ENCODE data around the gene GNA14. TPM values are rescaled to one million over a fixed set of nuclear protein-coding genes. Genes with fewer than 3 reads are reported as not detected.

Gene GNA14
- total and polyA plus RNA-seq, 8 donors, result 4.3 to 12.8 (median 10.1) TPM

- Histone ChIP-seq H3K4me1 (peaks cover 0 to 10% of the 10 kb centered on the region in 2 donors), H3K36me3 (no peaks in the 10 kb centered on the region), H3K27me3 (no peaks in the 10 kb centered on the region), H3K9me3 (no peaks in the 10 kb centered on the region), H3K4me3 (no peak overlapping the region), H3K27ac (no peak overlapping the region)
- ATAC-seq (no peak), DNase-seq (no peak)
- TF ChIP-seq, protein P1, sequence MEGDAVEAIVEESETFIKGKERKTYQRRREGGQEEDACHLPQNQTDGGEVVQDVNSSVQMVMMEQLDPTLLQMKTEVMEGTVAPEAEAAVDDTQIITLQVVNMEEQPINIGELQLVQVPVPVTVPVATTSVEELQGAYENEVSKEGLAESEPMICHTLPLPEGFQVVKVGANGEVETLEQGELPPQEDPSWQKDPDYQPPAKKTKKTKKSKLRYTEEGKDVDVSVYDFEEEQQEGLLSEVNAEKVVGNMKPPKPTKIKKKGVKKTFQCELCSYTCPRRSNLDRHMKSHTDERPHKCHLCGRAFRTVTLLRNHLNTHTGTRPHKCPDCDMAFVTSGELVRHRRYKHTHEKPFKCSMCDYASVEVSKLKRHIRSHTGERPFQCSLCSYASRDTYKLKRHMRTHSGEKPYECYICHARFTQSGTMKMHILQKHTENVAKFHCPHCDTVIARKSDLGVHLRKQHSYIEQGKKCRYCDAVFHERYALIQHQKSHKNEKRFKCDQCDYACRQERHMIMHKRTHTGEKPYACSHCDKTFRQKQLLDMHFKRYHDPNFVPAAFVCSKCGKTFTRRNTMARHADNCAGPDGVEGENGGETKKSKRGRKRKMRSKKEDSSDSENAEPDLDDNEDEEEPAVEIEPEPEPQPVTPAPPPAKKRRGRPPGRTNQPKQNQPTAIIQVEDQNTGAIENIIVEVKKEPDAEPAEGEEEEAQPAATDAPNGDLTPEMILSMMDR (IDR thresholded peaks at IDR 0.05), result no peak
- intact Hi-C loops (cut with DNase I), result loop anchor here in 1 of 2 donors (10.0 kb wide), 1 partner anchor 606 kb away; no protein-coding TSS in a partner anchor
These were observed 209.5 kb downstream of the GNA14 start for GRCh38 chr9:77438653-77439052.

- intact Hi-C loops (cut with DNase I), result loop anchor here in 1 of 2 donors (10.0 kb wide), 1 partner anchor 609 kb away; no protein-coding TSS in a partner anchor
- Histone ChIP-seq H3K27me3 (no peaks in the 10 kb centered on the region), H3K9me3 (no peaks in the 10 kb centered on the region), H3K4me3 (no peak overlapping the region), H3K4me1 (peaks cover 0 to 10% of the 10 kb centered on the region in 2 donors), H3K36me3 (no peaks in the 10 kb centered on the region), H3K27ac (no peak overlapping the region)
- no peak for ATAC-seq
- TF ChIP-seq, protein P1 (IDR thresholded peaks at IDR 0.05), result no peak
- no peak for DNase-seq
These were observed 212.4 kb downstream of the GNA14 start for GRCh38 chr9:77435688-77436087.

DNA sequence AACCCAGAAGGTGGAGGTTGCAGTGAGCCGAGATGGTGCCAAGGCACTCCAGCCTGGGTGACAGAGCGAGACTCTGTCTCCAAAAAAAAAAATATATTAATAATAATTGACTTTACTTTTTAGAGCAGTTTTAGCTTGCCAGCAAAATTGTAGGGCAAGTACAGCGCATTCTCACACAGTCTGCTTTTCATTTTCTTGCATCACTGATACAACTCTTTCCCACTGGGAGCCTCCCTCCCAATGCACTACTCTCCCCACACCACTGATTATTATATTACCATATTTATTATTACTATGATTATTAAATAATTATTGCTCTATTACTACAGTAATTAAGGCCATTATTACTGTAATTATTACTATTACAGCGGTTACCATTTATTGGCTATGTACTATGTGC is 212.8 kb downstream of the GNA14 start:
- DNase-seq (no peak), ATAC-seq (no peak)
- intact Hi-C loops (cut with DNase I), result loop anchor here in 1 of 2 donors (10.0 kb wide), 1 partner anchor 610 kb away; no protein-coding TSS in a partner anchor

DNA sequence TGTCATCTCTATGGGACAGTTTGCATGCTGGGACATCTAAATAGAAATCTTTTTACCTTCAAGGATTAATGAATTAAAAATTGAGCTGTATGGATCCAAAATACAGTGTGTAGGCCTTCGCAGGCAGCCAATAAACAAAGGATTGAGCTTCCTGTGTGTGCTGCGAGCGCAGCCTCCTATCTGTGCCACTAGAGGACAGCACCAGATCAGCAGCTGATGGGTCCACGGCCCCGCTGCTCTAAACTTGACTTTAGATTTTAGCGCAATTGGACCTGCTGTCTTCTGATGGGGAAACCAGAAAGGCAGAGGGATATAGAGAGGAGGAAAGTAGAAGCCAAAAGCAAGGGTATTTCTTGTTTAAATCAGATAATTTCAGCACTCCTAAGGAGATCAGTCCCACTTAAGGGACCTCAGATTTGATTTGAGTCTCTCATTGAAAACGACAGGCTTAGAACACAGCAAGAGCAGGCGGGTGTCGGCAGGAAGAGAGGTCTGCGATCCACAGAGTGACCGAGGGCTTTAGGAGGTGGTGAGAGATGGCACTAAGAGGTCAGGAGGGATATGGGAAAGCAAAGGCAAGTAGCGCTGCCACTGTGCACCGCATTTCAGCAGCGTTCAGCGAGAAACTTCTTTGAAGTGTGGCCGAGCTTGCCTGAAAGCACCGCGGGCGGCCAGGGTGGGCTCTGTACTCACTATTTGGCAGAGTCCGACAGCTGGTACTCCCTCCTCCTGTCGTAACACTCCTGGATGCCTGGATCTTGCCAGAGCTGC is 214.3 kb downstream of the GNA14 start:
- peak; percentile 97 for ATAC-seq
- H3K36me3 ChIP-seq, result no peaks in the 10 kb centered on the region
- peak; percentile 49 to 83 (median 74) for DNase-seq
- no peak overlapping the region for H3K27ac ChIP-seq
- H3K4me3 ChIP-seq, result no peak overlapping the region
- TF ChIP-seq, protein P1 (IDR thresholded peaks at IDR 0.05), result peak; percentile 80 to 98
- peaks cover 0 to 9% of the 10 kb centered on the region in 2 donors for H3K4me1 ChIP-seq
- no peaks in the 10 kb centered on the region for H3K27me3 ChIP-seq
- intact Hi-C loops (cut with DNase I), result loop anchor here in 1 of 2 donors (5.0 to 10.0 kb wide), 2 partner anchors 313 to 611 kb away; no protein-coding TSS in a partner anchor
- H3K9me3 ChIP-seq, result no peaks in the 10 kb centered on the region

More for the DNA sequence above, 212.8 kb downstream of the GNA14 start:
- Histone ChIP-seq H3K36me3 (no peaks in the 10 kb centered on the region), H3K9me3 (no peaks in the 10 kb centered on the region), H3K4me1 (peaks cover 0 to 9% of the 10 kb centered on the region in 2 donors), H3K4me3 (no peak overlapping the region), H3K27me3 (no peaks in the 10 kb centered on the region), H3K27ac (no peak overlapping the region)
- TF ChIP-seq, protein P1 (IDR thresholded peaks at IDR 0.05), result no peak

DNA sequence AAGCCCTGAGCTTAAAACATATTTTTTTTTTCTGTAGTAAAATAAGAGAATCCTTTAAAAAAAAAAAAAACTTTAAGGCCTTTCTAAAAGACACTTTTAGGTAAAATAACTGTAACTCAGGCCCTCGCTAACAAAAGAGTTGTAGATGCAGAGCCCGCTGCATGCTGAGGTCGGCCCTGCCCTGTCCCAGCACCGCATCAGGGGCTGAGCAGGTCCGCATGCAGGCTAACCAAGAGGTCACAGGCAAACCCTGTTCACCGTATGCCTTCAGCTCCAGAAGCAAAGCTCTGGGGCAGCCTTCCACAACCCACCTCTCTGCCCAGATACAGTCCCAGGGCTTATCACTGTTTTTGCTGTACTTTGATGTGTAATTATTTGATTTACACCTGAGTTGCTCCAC is 216.1 kb downstream of the GNA14 start:
- no peak overlapping the region for H3K27ac ChIP-seq
- no peaks in the 10 kb centered on the region for H3K9me3 ChIP-seq
- DNase-seq (no peak), ATAC-seq (no peak)
- H3K4me1 ChIP-seq, result peaks cover 0 to 17% of the 10 kb centered on the region in 2 donors
- H3K27me3 ChIP-seq, result no peaks in the 10 kb centered on the region
- no peaks in the 10 kb centered on the region for H3K36me3 ChIP-seq
- no peak overlapping the region for H3K4me3 ChIP-seq
- TF ChIP-seq, protein P1 (IDR thresholded peaks at IDR 0.05), result no peak
- intact Hi-C loops (cut with DNase I), result loop anchor here in 1 of 2 donors (5.0 to 10.0 kb wide), 2 partner anchors 315 to 613 kb away; no protein-coding TSS in a partner anchor
